ENCODE data around the gene LRRC18.

Gene LRRC18

DNA sequence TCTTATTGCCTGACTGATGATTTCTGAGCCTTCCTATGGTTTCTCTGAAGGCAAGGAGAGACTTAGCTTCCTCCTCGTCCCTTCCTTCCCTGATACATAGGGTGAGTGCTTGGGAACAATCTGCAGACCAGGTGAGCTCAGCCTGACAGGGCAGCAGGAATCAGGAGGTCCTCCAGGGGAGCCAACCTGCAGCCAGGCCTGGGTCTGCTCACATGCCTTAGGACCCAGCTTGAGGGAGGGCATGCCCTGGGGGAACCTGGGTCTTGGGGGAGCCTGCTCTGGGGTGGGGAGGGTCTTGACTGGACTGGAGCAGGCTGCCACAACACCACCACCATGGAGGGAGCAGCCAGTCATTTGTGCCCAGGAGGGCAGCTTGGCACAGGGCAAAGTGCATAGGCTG, 57.7 kb downstream of the LRRC18 start:
- no peak overlapping the region for H3K4me3 ChIP-seq (ENCODE audit: low read depth, low read length)
- TF ChIP-seq CTCF (IDR thresholded peaks at IDR 0.05; ENCODE audit: low read depth, low read length), result no peak

DNA sequence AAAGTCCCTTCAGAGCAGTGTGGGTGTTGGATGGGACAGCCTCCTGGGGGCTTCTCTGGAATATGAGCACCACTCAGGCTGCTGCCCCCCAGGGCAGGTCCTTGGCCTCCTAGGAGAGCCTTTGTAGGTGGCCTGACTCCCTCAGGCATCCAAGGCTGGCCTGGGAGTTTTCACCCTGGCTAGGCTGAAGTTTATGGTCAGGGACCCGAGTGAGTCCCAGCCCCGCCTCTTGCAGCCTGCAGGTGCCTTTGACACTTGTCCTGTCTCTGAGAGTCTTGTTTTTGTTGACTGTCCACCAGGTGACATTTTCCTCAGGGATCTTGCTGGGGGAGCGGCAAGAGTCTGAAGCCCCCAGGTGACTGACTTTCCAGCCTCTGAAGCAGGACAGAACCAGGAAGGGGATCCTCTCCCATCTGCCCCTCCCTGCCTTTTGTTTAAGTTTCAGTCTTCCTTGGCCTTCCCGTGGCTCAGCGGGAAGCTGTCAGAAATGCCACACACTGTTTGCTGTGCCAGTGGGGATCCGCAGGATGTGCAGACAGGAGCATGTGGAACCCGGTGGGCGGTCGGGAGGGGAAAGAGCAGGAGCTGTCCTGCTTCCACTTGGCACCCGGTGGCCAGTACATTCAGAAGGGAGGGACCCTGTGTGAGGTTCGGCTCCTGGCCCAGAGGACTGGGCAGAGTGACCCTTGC, 59.5 kb downstream of the LRRC18 start:
- no peak overlapping the region for H3K4me3 ChIP-seq (ENCODE audit: low read depth, low read length)
- no peak for TF ChIP-seq CTCF (IDR thresholded peaks at IDR 0.05; ENCODE audit: low read depth, low read length)

- TF ChIP-seq CTCF (IDR thresholded peaks at IDR 0.05; ENCODE audit: low read depth, low read length), result no peak
- H3K4me3 ChIP-seq (ENCODE audit: low read depth, low read length), result no peak overlapping the region
Measured at GRCh38 chr10:48879451-48879850, 60.2 kb downstream of the LRRC18 start.

GRCh38 chr10:48878091-48878490, 61.5 kb downstream of the LRRC18 start:
- no peak overlapping the region for H3K4me3 ChIP-seq (ENCODE audit: low read depth, low read length)
- TF ChIP-seq CTCF (IDR thresholded peaks at IDR 0.05; ENCODE audit: low read depth, low read length), result no peak

DNA sequence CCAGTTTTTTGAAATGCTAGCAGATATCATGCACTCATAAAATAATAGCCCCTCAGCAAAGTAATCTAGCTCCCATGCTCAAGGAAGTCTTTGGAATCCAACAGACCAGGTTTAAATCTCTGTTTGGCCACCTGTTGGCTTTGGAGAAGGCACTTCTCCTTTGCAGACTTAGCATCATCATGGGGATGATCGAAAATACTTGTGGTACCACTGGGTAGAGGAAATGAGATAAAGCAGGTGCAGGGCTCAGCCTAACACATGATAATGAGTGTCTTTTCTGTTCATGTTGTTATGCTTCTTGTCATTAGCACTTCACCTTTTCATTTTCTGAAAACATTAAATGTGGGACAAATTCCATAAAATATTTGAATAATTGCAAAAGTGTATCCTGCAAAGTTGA, 67.4 kb downstream of the LRRC18 start:
- no peak for TF ChIP-seq CTCF (IDR thresholded peaks at IDR 0.05; ENCODE audit: low read depth, low read length)
- H3K4me3 ChIP-seq (ENCODE audit: low read depth, low read length), result no peak overlapping the region
